Stimulated activated CD4-positive, alpha-beta T cell treated with anti-CD3 and anti-CD28 coated beads, Interleukin-15, amount 100 ng/mL, for 1 hour (primary cell): ENCODE measurements around the gene CELF5.
"Not testable (repeated sequence)": the region's sequence is repeated elsewhere in the genome, so short reads cannot be mapped to it uniquely, and the experiment has no call there.

Experiments used
- DNase-seq, 2 donors: peaks; one replicate each; pipeline ENCODE4 v3.0.0-alpha.2; 2020; ENCODE audit warnings: low read depth in 1 of 2, low spot score in 1 of 2

CELF5 gene

GRCh38 chr19:3289971-3290569, 65.6 kb downstream of the CELF5 start:
- no peak for DNase-seq

- not testable (repeated sequence) for DNase-seq
Measured at GRCh38 chr19:3290858-3291257, 66.4 kb downstream of the CELF5 start.

GRCh38 chr19:3291644-3292043, 67.2 kb downstream of the CELF5 start:
- DNase-seq, result no peak

- no peak for DNase-seq
Measured at GRCh38 chr19:3292958-3293529, 68.6 kb downstream of the CELF5 start.

- DNase-seq, result no peak
Measured at GRCh38 chr19:3293560-3293959, 69.1 kb downstream of the CELF5 start.

GRCh38 chr19:3294080-3294850, 69.8 kb downstream of the CELF5 start:
- DNase-seq, result no peak

- no peak for DNase-seq
Measured at GRCh38 chr19:3295581-3295980, 71.1 kb downstream of the CELF5 start.

GRCh38 chr19:3296034-3296433, 71.6 kb downstream of the CELF5 start:
- DNase-seq, result no peak

GRCh38 chr19:3296446-3296845, 72.0 kb downstream of the CELF5 start:
- no peak for DNase-seq

- DNase-seq, result no peak
Measured at GRCh38 chr19:3298853-3299449, 74.5 kb downstream of the CELF5 start.

- DNase-seq, result not testable (repeated sequence)
Measured at GRCh38 chr19:3300566-3300965, 76.1 kb downstream of the CELF5 start.

GRCh38 chr19:3302755-3303154, 78.3 kb downstream of the CELF5 start:
- DNase-seq, result no peak

GRCh38 chr19:3304871-3305423, 80.5 kb downstream of the CELF5 start:
- peak; percentile 56 to 65 for DNase-seq

- DNase-seq, result no peak
Measured at GRCh38 chr19:3309724-3310123, 85.3 kb downstream of the CELF5 start.

GRCh38 chr19:3310280-3310679, 85.8 kb downstream of the CELF5 start:
- no peak for DNase-seq

- DNase-seq, result no peak
Measured at GRCh38 chr19:3310711-3311110, 86.2 kb downstream of the CELF5 start.

- no peak for DNase-seq
Measured at GRCh38 chr19:3313199-3313575, 88.7 kb downstream of the CELF5 start.

GRCh38 chr19:3314962-3315675, 90.7 kb downstream of the CELF5 start:
- DNase-seq, result no peak

GRCh38 chr19:3315676-3315973, 91.2 kb downstream of the CELF5 start:
- DNase-seq, result no peak

GRCh38 chr19:3316132-3316648, 91.7 kb downstream of the CELF5 start:
- DNase-seq, result no peak

- DNase-seq, result no peak
Measured at GRCh38 chr19:3316659-3317207, 92.3 kb downstream of the CELF5 start.
